Endodermal cell (in vitro differentiated cells): ENCODE measurements around the gene ASS1. TPM values are rescaled to one million over a fixed set of nuclear protein-coding genes. Genes with fewer than 3 reads are reported as not detected.

Experiments used
- DNase-seq: peaks from one replicate; pipeline ENCODE4 v3.0.0-alpha.2; 2017
- H3K27ac ChIP-seq: 2 replicates; pipeline ENCODE4 v1.5.1; 2013; ENCODE audit warnings: mild to moderate bottlenecking, low read depth, low read length, moderate library complexity
- H3K27me3 ChIP-seq: 2 replicates; pipeline ENCODE4 v1.6.1; 2013; ENCODE audit warnings: mild to moderate bottlenecking, low read length, moderate library complexity; ENCODE audit not compliant: insufficient read depth, control insufficient read depth, poor library complexity, severe bottlenecking
- H3K36me3 ChIP-seq: 2 replicates; pipeline ENCODE4 v1.7.0; 2013; ENCODE audit warnings: mild to moderate bottlenecking, low read length, moderate library complexity; ENCODE audit not compliant: control insufficient read depth, insufficient read depth
- H3K4me1 ChIP-seq: one replicate; pipeline ENCODE4 v1.7.0; 2013; ENCODE audit warnings: low read length; ENCODE audit not compliant: control insufficient read depth, insufficient read depth
- H3K4me3 ChIP-seq: 2 replicates; pipeline ENCODE4 v1.5.1; 2013; ENCODE audit warnings: mild to moderate bottlenecking, low read length, moderate library complexity
- H3K9ac ChIP-seq: 2 replicates; pipeline ENCODE4 v1.6.1; 2013; ENCODE audit warnings: mild to moderate bottlenecking, low read length, moderate library complexity; ENCODE audit not compliant: poor library complexity, severe bottlenecking; ENCODE audit errors: extremely low read depth
- H3K9me3 ChIP-seq: 2 replicates; pipeline ENCODE4 v1.6.1; 2013; ENCODE audit warnings: mild to moderate bottlenecking, low read length, moderate library complexity; ENCODE audit not compliant: control insufficient read depth
- H3K27ac Mint-ChIP-seq: 2 replicates; pipeline ENCODE4 v1.8.0; 2020; ENCODE audit warnings: mixed read lengths
- H3K27me3 Mint-ChIP-seq: 2 replicates; pipeline ENCODE4 v1.8.0; 2021; ENCODE audit warnings: mild to moderate bottlenecking, mixed read lengths; ENCODE audit not compliant: insufficient read depth
- H3K36me3 Mint-ChIP-seq: 2 replicates; pipeline ENCODE4 v1.8.0; 2020; ENCODE audit warnings: low read depth, mixed read lengths
- H3K4me1 Mint-ChIP-seq: 2 replicates; pipeline ENCODE4 v1.8.0; 2020; ENCODE audit warnings: mixed read lengths
- H3K4me3 Mint-ChIP-seq: 2 replicates; pipeline ENCODE4 v1.8.0; 2020; ENCODE audit warnings: mild to moderate bottlenecking, moderate library complexity, mixed read lengths
- H3K9me3 Mint-ChIP-seq: 2 replicates; pipeline ENCODE4 v1.8.0; 2020; ENCODE audit warnings: mild to moderate bottlenecking, mixed read lengths
- WGBS, 2 experiments: methylation state at CpG; one replicate each; pipeline versions ENCODE4 v1.1.5 to v1.1.7; 2013; ENCODE audit warnings: missing lambda C conversion rate in 2 of 2, mixed read lengths in 1 of 2; ENCODE audit not compliant: insufficient coverage in 1 of 2, insufficient read length in 1 of 2; 5-methylcytosine and 5-hydroxymethylcytosine counted together
- total RNA-seq, 2 donors: library from RNA; stranded (reverse); fragmentation: NEBNext Ultra II Directional in 1 of 2; extraction: Animal tissue kit (Norgen Biotek cat#: 25700) in 1 of 2; gene quantifications; 2 replicates in 1 of 2; 3 replicates in 1 of 2; pipeline ENCODE4 v1.2.1, GENCODE V29; 2021
- TF ChIP-seq, protein P1 (sequence below): fragments of 200-600 bp; sonication (generic); conservative IDR thresholded peaks from 2 replicates; pipeline ENCODE4 v1.5.0; 2021; ENCODE audit warnings: antibody characterized with exemption, mild to moderate bottlenecking

The ASS1 gene
- total RNA-seq, 2 donors from 2014 or later = 30.9 to 57.2 TPM

DNA sequence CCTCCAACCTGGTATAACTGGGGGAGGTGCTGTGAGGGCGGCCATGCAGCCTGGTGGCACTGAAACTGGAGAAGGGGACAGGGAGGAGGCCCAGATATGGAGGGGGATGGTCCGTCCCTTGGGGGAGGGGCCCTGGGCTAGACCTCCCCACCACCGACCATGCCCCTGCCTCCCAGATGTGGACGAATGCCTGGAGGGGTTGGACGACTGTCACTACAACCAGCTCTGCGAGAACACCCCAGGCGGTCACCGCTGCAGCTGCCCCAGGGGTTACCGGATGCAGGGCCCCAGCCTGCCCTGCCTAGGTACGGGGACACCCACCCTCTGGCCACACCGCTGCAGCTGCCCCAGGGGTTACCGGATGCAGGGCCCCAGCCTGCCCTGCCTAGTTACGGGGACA lies 15.4 kb upstream of the ASS1 start:
- Histone ChIP-seq H3K4me1 (no peaks in the 10 kb centered on the region), H3K4me3 (no peak overlapping the region), H3K9ac (no peak overlapping the region), H3K27ac (no peak overlapping the region), H3K36me3 (no peaks in the 10 kb centered on the region), H3K9me3 (no peaks in the 10 kb centered on the region), H3K27me3 (peaks cover 27% of the 10 kb centered on the region)
- no peaks in the 10 kb centered on the region for H3K36me3 Mint-ChIP-seq
- H3K27ac Mint-ChIP-seq = no peak overlapping the region
- H3K9me3 Mint-ChIP-seq = peaks cover 10% of the 10 kb centered on the region
- TF ChIP-seq, protein P1, sequence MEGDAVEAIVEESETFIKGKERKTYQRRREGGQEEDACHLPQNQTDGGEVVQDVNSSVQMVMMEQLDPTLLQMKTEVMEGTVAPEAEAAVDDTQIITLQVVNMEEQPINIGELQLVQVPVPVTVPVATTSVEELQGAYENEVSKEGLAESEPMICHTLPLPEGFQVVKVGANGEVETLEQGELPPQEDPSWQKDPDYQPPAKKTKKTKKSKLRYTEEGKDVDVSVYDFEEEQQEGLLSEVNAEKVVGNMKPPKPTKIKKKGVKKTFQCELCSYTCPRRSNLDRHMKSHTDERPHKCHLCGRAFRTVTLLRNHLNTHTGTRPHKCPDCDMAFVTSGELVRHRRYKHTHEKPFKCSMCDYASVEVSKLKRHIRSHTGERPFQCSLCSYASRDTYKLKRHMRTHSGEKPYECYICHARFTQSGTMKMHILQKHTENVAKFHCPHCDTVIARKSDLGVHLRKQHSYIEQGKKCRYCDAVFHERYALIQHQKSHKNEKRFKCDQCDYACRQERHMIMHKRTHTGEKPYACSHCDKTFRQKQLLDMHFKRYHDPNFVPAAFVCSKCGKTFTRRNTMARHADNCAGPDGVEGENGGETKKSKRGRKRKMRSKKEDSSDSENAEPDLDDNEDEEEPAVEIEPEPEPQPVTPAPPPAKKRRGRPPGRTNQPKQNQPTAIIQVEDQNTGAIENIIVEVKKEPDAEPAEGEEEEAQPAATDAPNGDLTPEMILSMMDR = no peak
- DNase-seq = no peak
- peaks cover 4% of the 10 kb centered on the region for H3K4me1 Mint-ChIP-seq
- 91 to 92% methylated on average over 10 to 13 of the region's 13 CpGs for WGBS, 2 experiments
- peaks cover 30% of the 10 kb centered on the region for H3K27me3 Mint-ChIP-seq
- H3K4me3 Mint-ChIP-seq = no peak overlapping the region

- Histone ChIP-seq H3K36me3 (no peaks in the 10 kb centered on the region), H3K9me3 (no peaks in the 10 kb centered on the region), H3K27me3 (peaks cover 29% of the 10 kb centered on the region), H3K9ac (no peak overlapping the region), H3K4me1 (no peaks in the 10 kb centered on the region), H3K27ac (no peak overlapping the region), H3K4me3 (no peak overlapping the region)
- Mint-ChIP-seq H3K27ac (no peak overlapping the region), H3K4me1 (peaks cover 4% of the 10 kb centered on the region), H3K4me3 (no peak overlapping the region), H3K27me3 (peaks cover 33% of the 10 kb centered on the region), H3K36me3 (no peaks in the 10 kb centered on the region), H3K9me3 (peaks cover 10% of the 10 kb centered on the region)
- WGBS, 2 experiments = 93 to 100% methylated on average over 5 to 6 of the region's 6 CpGs
- DNase-seq = no peak
- TF ChIP-seq, protein P1 = no peak
These were observed 14.9 kb upstream of the ASS1 start for GRCh38 chr9:130429831-130430230.

DNA sequence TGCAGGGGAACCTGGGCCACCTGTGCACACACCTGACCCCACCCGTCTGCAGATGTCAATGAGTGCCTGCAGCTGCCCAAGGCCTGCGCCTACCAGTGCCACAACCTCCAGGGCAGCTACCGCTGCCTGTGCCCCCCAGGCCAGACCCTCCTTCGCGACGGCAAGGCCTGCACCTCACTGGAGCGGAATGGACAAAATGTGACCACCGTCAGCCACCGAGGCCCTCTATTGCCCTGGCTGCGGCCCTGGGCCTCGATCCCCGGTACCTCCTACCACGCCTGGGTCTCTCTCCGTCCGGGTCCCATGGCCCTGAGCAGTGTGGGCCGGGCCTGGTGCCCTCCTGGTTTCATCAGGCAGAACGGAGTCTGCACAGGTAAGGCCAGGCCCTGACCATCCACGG lies 14.5 kb upstream of the ASS1 start:
- Mint-ChIP-seq H3K9me3 (peaks cover 10% of the 10 kb centered on the region), H3K4me1 (peaks cover 4% of the 10 kb centered on the region), H3K36me3 (no peaks in the 10 kb centered on the region), H3K4me3 (no peak overlapping the region), H3K27me3 (peaks cover 36% of the 10 kb centered on the region), H3K27ac (no peak overlapping the region)
- H3K36me3 ChIP-seq = no peaks in the 10 kb centered on the region
- no peak for DNase-seq
- TF ChIP-seq, protein P1 = no peak
- H3K27ac ChIP-seq = no peak overlapping the region
- H3K4me3 ChIP-seq = no peak overlapping the region
- no peaks in the 10 kb centered on the region for H3K4me1 ChIP-seq
- no peak overlapping the region for H3K9ac ChIP-seq
- WGBS, 2 experiments = 93 to 99% methylated on average over 10 to 18 of the region's 18 CpGs
- no peaks in the 10 kb centered on the region for H3K9me3 ChIP-seq
- H3K27me3 ChIP-seq = peaks cover 29% of the 10 kb centered on the region
